Kidney capillary endothelial cell (primary cell): ENCODE data around the gene NAA10.

ENCODE experiments used
- DNase-seq: peaks from one replicate; pipeline ENCODE4 v3.0.0-alpha.2; 2018; ENCODE audit warnings: low spot score

The NAA10 gene

DNA sequence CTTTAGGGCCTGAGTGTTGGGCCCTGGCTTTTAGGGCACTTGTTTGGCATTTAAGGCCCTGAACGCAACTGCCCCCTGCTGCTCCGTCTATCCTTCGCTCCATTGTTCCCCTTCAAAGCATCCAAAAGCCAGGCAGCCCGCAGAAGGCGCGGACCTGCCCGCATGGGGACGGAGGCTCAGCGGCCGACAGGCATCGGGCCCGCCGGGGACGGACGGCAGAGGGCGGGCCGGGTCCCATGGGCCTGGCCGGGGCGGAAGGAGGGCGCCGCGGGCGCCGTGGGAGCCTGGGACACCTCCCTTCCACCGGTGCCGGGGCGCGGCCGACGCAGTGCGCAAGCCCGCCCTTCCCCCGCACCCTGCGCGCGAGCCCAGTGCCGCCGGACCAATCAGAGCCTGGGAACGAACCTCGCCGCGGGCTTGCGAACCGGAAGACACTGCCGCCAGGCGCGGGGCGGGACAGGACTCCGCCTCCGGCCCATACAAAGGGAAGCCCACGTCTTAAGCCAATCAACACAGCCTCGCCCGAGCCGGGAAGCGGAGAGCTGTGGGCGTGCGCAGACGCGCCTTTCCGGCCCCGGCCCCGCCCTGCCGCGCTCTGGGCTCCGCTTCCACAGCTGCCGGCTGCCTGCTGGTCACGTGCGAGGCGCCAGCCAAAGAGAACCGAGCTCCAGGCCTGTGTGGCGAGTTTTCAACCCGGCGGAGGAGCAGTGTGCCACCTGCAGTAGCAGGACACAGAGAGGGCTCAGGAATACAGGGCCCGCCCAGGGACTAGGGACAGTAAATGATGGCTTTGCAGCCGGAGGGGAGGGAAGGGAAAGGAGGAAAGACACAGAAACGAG, 6.7 kb downstream of the NAA10 start:
- DNase-seq: peak; percentile 93

DNA sequence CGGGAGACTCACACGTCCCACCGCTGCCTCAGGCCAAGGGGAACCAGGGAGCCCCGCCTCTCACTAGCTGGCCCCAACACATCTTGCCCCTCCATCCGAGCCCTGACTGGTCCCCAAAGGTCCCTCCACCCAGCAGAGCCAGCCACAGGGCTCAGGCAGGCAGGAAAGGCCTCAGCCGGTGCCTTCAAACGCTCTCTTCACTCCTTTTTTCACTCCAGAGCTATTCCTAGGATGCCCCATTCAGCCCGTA, 7.2 kb downstream of the NAA10 start:
- DNase-seq: no peak

DNA sequence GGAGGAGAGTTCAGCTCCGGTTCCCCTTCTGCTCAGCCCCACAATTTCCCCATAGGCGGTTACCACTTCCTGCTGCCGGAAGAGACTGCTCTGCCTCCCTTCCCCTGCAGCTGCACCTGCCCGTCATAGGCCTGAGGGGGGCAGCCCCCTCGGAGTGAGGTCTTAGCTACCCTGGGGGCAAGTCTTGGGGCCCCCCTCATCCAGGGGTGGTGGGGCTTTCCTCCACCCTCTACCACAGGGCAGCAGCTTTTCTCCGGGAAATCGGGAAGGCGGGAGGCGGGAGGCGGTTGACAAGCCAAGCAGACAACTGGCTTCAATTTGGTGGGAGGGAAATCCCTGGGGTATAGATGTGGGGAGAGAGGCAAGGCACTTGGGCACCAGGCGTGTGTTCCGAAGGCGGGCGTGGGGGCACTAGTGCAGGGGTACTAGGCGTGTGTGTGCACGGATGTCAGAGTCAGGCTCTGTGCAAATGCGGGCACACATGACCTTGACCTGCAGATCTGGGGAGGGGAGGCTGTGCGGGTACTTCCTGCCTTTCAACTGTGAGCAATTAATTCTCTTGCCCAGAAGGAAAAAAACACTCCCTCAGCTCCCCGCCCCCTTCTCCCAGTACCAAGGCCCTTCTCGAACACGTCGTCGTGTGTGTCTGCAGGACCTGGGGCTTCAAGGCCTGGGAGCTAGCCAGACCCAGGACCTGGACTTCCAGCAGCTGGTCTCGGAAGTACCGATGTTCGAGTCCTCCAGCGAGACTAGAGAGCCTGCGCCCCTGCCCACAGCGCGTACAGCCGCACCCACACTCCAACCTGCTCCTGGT, 7.8 kb downstream of the NAA10 start:
- DNase-seq: peak; percentile 32

DNA sequence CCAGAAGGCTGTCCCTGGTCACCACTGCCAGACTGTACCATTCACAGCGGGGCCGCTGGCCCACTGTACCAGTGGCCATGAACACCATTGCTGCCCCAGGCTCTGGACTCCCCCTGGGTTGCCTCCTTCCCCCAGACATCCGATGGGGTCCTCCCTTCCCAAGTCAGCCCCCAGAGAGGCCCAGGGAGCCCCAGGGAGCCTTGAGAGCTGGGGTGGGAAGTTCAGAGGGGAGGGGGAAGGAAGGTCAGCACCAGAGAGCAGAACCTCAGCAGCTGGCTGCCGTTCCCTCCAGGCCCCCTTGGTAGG, 8.3 kb downstream of the NAA10 start:
- no peak for DNase-seq

DNA sequence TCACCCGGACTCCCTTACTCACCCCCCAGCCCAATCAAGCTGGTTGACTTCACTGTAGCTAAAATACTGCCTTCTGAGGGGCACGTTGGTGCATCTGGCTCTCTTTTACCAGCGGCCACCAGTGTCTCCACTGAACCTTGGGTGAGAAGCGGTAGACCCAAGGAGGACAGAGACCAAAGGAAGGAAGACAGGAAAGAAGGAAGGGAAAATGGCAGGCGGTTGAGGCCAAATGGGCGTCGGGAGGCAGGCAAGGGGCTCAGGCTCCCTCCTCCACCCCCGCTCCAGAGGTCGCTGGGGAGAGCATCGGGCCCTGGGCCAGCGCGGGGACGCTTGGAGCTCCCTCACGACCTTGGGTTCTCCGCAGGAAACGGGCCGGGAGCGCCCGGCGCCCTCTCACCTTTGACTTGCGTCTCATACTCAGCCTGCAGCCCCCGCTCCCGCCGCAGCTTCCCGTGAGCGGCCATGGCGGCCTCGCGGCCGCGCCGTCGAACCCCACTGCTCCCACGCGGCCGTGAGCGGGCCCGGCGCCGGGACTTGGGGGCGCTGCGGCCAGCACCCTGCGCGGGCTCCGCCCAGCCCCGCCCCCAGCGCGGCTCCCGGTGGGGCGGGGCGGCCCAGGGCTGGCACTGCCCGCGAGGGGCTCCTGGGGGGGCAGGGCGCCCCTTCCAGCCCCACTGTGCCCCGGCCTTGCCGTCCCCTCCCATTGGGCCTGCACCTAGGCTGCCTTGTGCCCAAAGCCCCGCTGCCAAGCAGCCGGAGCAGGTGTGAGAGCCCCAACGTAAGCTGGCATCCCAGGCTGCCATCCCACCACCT, 8.9 kb downstream of the NAA10 start, which contains the start of gene ARHGAP4:
Gene ARHGAP4 (minus strand): TSS at position 526 of the 813 bp plus-strand sequence. CDS start 62 bp downstream, at position 464.
- no peak for DNase-seq

DNA sequence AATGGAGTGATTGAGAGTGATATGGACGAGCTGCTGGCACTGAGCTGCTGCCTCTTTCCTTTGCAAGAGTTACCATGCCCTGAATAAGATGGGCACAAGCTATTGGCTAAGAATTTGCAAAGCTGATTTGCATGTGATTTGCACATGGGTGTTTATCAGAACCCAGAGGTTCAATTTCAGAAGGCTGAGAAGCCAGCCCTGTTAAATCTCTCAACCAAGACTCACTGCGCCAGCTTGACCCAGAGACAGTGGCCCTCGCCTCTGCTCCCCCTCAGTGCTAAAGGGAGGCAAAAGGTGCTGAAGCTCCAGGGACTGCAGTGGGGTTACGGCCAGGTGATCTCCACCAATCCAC, 9.5 kb downstream of the NAA10 start:
- DNase-seq: no peak

DNA sequence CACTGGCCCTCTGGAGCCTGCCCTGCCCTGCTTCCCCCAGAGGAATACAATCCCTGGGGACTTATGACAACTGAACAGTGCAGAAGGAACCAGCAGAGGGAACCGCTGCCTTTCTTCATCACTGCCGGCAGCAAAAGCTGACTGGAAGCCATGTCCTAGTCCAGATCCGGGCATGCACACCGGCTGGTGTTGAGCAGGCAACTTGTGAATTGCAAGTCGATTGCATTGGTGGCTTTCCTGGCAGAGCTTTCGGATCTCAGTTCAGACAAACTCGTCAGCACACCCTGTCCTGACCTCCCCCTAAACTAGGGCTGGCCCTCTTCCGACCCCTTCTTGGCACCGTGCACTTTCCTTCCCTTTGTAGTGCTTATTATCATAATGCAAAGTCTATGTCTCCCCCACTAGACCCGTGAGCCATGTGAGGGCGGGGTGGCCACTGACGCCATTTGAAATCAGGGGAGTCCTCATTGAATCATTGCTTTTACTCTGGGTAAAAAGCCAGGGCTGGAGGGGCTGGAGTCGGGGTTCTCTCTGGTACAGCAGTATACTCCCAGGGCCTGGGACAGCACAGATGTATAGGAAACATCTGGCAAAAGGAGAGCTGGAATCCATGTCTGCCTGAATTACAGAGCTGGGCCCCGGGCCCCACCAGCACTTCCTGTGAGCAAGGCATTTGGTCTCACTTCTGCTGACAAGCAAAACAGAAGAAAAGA, 10.5 kb downstream of the NAA10 start:
- DNase-seq: peak; percentile 36

DNA sequence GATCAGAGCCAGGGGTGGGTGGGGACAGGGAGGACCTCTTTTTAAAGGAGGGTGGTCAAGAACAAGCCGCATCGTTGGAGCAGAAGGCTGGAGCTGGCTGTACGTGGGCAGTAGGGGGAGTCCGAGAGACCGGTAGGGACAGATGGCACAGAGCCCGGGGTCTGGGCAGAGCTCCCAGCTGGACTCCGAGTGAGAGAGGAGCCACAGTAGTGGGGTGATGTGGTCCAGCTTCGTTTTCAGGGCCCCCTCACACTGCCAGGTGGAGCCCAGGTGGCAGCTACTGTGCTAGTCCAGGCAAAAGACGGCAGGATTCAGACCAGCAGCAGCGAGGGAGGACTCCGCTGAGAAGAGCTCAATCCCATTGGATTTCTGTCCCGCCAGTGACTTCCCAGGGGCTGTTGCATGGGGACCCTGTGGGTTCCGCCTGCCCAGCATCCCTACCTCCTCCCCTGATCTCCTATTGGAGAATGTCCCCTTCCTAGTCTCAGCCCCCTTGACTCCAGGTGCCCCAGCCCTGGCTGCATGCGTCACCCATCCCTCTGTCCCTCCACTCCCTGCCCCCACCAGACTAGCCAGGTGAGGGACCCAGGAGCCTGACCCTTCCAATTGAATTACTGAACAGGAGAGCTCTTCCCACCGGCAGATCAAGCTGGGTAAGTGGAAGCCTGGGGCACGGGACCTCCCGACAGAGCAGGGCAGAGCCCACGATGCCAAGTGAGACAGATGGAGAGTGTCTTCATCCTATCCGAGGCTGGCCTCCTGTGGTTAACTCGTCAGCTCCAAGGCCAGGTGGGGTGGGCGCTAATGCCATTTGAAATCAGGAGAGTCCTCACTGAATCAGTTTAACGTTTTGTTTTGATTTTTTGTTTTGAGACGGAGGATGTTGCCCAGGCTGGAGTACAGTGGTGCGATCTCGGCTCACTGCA, 11.6 kb downstream of the NAA10 start:
- DNase-seq: peak; percentile 26

DNA sequence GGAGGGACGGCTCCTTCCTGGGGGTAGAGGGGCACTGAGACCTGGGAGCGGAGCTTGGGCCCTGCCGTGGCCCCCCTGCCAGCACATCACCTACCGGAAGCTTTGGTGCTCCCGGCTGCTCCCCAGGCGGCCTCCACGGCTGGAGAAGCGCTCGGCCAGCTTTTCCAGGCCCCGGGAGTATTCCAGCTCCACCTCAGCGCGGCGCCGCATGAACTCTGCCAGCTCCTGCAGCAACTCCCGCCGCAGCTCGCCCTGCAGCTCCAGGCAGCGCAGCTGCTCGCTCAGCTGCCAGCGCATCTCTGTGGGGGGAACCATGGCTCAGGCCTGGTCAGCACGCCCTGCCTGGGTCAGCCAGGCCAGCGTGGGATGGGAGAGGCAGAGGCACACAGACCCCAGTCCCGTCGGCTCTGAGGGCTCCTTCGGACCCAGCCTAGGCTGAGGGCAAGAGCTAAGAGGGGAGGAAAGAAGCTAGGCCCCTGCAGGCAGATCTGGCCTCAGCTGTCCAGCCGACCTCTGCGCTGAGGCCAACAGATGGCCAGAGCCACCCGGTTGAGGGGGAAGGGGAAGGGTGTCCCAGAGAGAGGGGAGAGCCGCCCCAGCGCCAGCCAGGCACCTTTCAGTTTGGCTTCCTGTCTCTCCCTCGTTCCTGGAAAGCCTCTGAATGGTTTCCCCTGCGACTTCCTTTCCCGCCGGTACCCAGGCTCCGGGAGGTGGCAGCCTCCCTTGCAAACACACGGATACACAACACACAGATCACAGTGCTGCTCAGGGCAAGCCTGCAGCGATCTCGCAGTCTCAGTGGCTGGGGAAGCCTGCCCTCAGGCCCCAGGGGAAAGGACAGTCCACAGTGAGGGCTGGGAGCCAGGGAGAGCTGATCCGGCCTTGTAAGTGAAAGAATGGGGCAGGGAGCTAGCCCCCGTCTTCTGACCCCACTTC, 13.1 kb downstream of the NAA10 start:
- peak; percentile 54 for DNase-seq

DNA sequence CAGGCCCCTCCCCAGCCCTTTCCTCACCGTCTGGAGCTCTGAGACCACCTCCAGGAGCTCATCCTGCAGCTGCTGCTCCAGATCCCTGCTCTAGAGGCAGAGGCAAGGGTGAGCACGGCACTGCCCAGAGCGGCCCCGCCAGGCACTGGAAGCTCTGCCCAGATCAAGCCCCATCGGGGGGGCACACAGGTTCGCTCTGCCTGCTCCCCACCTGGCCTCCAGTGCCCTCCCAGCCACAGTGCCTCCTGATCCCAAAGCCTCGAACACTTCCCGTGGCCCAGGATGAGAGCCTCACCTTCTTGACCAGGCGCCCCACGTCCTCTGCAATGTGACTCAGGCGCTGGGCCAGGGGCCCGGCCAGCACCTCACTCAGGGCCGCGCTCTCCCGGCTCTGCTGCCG, 13.8 kb downstream of the NAA10 start:
- DNase-seq: no peak

DNA sequence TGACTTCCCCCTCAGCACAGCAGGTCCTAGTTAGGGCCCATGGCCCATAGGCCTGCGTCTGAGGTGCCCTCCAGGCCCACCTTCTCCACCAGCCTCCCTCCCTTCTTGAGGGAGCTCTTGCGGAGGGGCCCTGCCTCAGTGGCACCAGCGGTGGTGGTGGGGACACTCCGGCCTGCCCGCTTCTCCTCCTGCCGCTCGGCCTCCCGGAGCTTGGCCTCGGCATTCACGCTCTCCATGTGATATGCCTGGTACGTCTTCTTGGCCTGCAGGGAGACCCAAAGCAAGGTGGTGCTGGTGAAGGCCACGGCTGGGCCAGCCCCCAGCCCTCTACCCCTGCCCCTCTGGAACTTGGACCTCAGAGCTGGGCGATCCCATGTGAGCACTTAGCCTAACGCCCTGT, 14.3 kb downstream of the NAA10 start:
- DNase-seq: no peak

DNA sequence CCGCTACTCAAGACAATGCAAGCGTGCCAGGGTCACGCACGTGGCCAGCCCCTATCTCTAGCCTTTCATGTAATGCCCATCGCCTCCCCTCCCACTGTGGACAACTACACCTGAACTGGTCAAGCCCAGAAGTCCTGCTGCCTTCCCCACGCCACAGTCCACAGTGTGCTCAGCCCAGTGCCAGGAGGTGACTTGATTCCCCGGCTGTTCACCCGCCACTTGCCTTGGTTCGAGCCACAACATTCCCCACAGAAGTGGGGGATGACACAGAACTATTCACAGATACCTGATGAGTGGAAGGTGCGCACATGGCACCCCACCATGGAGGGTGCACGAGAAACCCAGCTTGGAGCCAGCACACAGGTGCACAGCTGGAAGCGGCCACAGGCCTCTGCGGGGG, 15.6 kb downstream of the NAA10 start:
- DNase-seq: no peak

DNA sequence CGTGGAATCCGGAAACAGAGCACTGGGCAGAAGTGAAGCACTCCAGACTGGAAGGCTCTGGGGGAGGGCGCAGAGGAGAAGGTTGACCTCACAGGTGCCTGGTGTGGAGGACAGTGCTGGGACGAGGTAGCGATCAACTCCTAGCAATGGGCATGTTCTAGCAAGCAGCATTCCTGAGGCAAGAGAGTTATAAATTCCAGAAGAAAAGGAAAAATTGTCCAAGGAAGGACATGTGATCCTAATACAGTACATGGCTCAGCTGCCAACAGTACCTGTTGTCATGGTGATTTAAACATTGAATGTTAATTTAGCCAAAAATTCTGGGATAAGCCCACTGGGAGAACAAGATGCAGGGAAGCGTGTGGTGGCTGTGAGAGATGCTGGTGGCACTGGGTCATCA, 17.0 kb downstream of the NAA10 start:
- DNase-seq: no peak

DNA sequence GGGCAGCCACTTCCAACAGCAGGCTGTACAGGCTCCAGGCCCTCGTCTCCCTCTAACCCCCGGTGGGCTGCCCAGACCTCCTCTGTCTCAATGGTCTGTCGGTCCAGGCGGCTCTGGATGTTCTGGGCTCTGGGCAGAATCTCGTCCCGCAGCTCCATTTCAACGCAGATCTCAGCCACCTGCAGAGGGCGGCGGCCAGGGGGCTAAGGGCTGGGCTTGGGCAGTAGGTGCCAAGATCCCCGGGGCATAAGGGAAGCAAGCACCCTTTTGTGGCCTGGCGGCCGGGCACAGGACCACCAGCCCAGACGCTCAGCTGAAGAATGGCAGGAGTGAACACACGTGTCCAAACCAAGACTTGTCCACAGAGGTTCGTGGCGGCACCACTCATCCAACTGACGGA, 21.1 kb downstream of the NAA10 start:
- no peak for DNase-seq

DNA sequence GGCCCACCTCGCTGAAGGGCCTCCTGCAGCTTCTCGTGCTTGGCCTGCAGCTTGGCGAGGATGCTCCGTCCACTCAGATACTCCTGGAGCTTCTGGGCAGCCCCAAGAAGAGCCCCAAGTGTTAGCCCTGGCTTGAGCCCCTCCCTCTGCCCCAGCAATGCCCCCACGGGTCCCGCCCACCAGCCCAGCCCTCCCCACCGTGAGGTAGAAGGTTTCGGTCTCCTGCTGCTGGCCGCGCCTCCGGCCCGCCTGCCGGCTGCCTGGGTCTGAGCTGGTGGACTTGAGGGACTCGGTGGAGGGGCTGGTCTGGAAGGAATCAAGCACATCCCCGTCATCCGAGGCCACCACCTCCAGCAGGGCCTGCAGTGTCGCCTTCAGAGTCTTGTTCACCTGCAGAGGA, 21.6 kb downstream of the NAA10 start:
- no peak for DNase-seq

DNA sequence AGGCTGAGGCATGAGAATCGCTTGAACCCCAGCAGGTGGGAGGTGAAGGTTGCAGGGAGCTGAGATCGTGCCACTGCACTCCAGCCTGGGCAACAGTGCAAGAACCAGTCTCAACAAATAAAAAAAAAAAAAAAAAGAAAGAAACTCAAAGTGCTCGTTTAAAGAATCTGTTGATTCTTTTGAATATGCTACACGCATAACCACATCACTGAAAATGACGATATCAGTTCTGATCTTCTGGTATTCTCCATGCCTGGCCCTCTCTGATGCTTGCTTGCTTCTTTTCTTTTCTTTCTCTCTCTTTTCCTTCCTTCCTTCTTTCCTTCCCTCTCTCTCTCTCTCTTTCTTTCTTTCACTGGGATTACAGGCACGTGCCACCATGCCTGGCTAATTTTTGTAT, 23.0 kb downstream of the NAA10 start:
- DNase-seq: no peak

DNA sequence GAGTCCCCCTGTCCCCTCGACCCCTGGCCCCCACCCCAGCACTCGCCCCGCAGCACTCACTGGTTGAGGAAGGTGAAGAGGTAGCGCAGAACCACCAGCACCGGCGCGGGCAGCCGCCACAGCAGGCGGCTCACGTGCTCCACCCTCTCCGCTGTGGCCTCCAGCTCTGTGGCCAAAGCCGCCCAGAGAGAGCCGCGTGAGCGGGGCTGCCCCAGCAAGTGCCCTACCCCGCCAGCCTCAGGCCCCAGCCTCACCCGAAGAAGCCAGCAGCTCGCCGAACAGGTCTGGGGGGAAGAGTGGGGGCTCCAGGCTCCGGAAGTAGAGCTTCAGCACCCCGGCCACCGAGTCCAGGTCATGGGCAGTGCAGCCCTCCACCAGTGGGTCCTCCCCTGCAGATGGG, 24.4 kb downstream of the NAA10 start:
- DNase-seq: no peak

DNA sequence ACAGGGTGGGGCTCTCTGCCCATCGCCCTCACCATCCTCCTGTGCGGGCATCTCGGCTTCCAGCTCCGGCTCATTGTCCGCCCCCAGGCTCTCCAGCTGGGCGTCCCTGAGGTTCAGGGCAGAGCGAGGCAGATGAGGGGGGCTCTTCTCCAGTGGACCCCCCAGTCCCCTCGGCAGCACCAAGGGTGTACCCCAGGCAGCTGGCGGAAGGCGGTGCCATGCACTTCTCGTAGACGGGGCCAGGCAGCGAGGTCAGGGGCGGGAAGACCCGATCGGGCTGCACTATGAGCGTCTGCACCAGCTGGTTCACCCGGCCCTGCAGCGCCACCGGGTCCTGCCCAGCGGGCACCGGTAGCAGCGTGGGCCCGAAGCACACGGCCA, 24.9 kb downstream of the NAA10 start:
- no peak for DNase-seq

DNA sequence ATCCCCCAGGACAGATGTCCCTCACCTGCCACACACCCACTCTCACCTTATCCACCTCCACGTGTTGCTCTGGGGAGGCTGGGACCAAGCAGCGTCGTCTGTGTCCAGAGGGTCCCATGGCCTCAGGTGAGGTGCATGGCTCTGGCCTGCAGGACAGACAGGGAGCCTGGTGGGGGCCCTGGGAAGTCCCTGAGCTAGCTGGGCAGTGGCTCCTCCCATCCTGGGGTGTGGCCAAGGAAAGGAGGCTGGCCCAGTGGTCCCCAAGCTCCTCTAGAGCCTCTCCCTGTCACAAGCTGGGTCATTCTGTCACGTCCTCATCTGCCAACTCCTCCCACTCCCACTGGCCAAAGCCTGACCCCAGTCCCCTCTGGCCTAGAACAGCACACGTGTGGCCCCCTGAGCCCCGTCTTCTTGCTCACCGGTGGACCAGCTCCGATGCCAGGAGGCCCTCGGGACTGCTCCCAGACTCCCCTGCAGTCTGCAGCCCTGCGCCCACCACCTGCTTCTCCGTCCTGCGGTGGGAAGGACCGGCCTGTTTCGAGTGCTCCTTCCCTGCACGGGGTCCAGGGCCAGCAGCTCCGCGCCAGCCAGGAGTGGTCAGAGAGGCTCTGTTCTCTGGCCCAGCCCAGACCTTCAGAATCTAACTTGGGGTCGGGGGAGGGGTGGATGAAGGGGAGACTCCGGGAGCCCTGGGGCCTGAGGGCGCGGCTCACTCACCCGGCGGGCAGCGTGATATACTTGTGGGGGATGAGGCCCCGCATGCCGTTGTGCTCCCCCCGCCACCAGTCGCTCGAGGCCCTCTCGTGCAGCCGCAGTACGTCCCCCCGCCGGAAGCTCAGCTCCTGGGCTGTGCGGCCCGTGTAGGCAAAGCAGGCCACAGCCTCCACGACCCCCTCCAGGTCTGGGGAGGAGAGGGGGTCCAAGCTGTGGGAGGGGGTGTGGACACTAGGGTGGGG, 25.5 kb downstream of the NAA10 start:
- no peak for DNase-seq
